Jurkat, Clone E6-1 (cell line): ENCODE results near the gene GSTCD.
"Not testable (repeated sequence)": the region's sequence is repeated elsewhere in the genome, so short reads cannot be mapped to it uniquely, and the experiment has no call there.

Source experiments
- DNase-seq: peaks from one replicate; pipeline ENCODE4 v3.0.0-alpha.2; 2011; ENCODE audit warnings: low read depth, low spot score
- H3K4me3 ChIP-seq: 2 replicates; pipeline ENCODE4 v1.5.1; 2011; ENCODE audit warnings: mild to moderate bottlenecking, low read length, control low read depth, moderate library complexity

GSTCD gene

GRCh38 chr4:105851196-105851595 is 142.6 kb downstream of the GSTCD start:
- H3K4me3 ChIP-seq = no peak overlapping the region
- no peak for DNase-seq

- not testable (repeated sequence) for H3K4me3 ChIP-seq, DNase-seq
Measured at GRCh38 chr4:105852230-105852629, 143.6 kb downstream of the GSTCD start.

- no peak overlapping the region for H3K4me3 ChIP-seq
- DNase-seq = no peak
Measured at GRCh38 chr4:105858466-105859040, 150.0 kb downstream of the GSTCD start.

GRCh38 chr4:105859233-105859632 is 150.6 kb downstream of the GSTCD start:
- no peak for DNase-seq
- no peak overlapping the region for H3K4me3 ChIP-seq

GRCh38 chr4:105870963-105871362 is 162.4 kb downstream of the GSTCD start:
- DNase-seq = no peak
- no peak overlapping the region for H3K4me3 ChIP-seq

GRCh38 chr4:105871997-105872396 is 163.4 kb downstream of the GSTCD start:
- no peak overlapping the region for H3K4me3 ChIP-seq

GRCh38 chr4:105875233-105875632 is 166.6 kb downstream of the GSTCD start:
- no peak for DNase-seq
- H3K4me3 ChIP-seq = no peak overlapping the region

More at GRCh38 chr4:105871997-105872396, 163.4 kb downstream of the GSTCD start:
- no peak for DNase-seq

- H3K4me3 ChIP-seq = no peak overlapping the region
- no peak for DNase-seq
Measured at GRCh38 chr4:105878668-105879067, 170.1 kb downstream of the GSTCD start.

GRCh38 chr4:105887508-105887907 is 178.9 kb downstream of the GSTCD start:
- no peak overlapping the region for H3K4me3 ChIP-seq
- no peak for DNase-seq

- DNase-seq = no peak
- H3K4me3 ChIP-seq = no peak within 1 kb of the TSS
Measured at GRCh38 chr4:105894660-105895582, 186.3 kb downstream of the GSTCD start, which contains the start of gene NPNT. NPNT (plus strand) TSS chr4:105895471; CDS start chr4:105895653, 182 bp downstream.

- H3K4me3 ChIP-seq = no peak overlapping the region
- no peak for DNase-seq
Measured at GRCh38 chr4:105895583-105896460, 187.2 kb downstream of the GSTCD start.

- no peak for DNase-seq
- H3K4me3 ChIP-seq = no peak overlapping the region
Measured at GRCh38 chr4:105896461-105896942, 187.9 kb downstream of the GSTCD start.
